HEK293 (cell line): ENCODE measurements around the gene PKIB.

Source experiments
- CTCF ChIA-PET: fragments of 350-600 bp; formaldehyde crosslinking; extraction: SDS; loops from one replicate; lab custom pipeline; 2021; ENCODE audit warnings: antibody characterized with exemption; lab: Yijun Ruan, JAX
- POLR2A ChIA-PET: fragments of 300-600 bp; formaldehyde crosslinking; extraction: SDS; loops from one replicate; lab custom pipeline; 2020; ENCODE audit warnings: antibody characterized with exemption, inconsistent platforms; lab: Yijun Ruan, JAX
- H3K27ac ChIP-seq: fragments of 200-500 bp; sonication (Bioruptor generic); 2 replicates; pipeline ENCODE4 v1.5.1; 2014; ENCODE audit warnings: low read depth, low read length, control low read depth, inconsistent platforms; ENCODE audit errors: extremely low read depth
- H3K36me3 ChIP-seq, 2 experiments: fragments of 200-500 bp in 1 of 2; sonication (Bioruptor generic) in 1 of 2; 1 replicate in 1 of 2; 2 replicates in 1 of 2; pipeline ENCODE4 v1.5.1; 2014 to 2017; ENCODE audit warnings: inconsistent platforms in 2 of 2, low read length in 2 of 2; ENCODE audit not compliant: control insufficient read depth in 2 of 2, insufficient read depth in 1 of 2
- H3K4me1 ChIP-seq: fragments of 200-500 bp; sonication (Bioruptor generic); 2 replicates; pipeline ENCODE4 v1.5.1; 2014; ENCODE audit warnings: mild to moderate bottlenecking, low read length, inconsistent platforms; ENCODE audit not compliant: control insufficient read depth, insufficient read depth
- H3K4me3 ChIP-seq: 2 replicates; pipeline ENCODE4 v1.5.1; 2011; ENCODE audit warnings: low read depth, mild to moderate bottlenecking, control low read depth, low read length, moderate library complexity
- H3K9me3 ChIP-seq: fragments of 200-500 bp; sonication (Bioruptor generic); 2 replicates; pipeline ENCODE4 v1.5.1; 2014; ENCODE audit warnings: low read depth, low read length, inconsistent platforms; ENCODE audit not compliant: control insufficient read depth, insufficient read depth
- FEZF1 ChIP-seq: fragments of 450-650 bp; formaldehyde crosslinking; IDR thresholded peaks from 2 replicates; pipeline ENCODE4 v1.5.1; 2016; ENCODE audit warnings: missing biosample characterization, missing genetic modification characterization
- HOXC10 ChIP-seq: sonication (generic); formaldehyde crosslinking; IDR thresholded peaks from 2 replicates; pipeline ENCODE4 v1.8.1; 2023; ENCODE audit warnings: mild to moderate bottlenecking, missing genetic modification reagents
- SETDB1 ChIP-seq: IDR thresholded peaks from one replicate; pipeline ENCODE4 v1.6.1; 2017; ENCODE audit warnings: mild to moderate bottlenecking, low read length, moderate library complexity, mixed read lengths; ENCODE audit not compliant: insufficient read length
- TCF7L2 ChIP-seq: IDR thresholded peaks from 2 replicates; pipeline ENCODE4 v1.6.1; 2011; ENCODE audit warnings: low read depth, mild to moderate bottlenecking, inconsistent platforms, low read length, moderate library complexity, borderline replicate concordance
- ZNF133 ChIP-seq: fragments of 450-650 bp; formaldehyde crosslinking; IDR thresholded peaks from 2 replicates; pipeline ENCODE4 v1.5.1; 2016; ENCODE audit warnings: missing biosample characterization, missing genetic modification characterization
- ZNF23 ChIP-seq: fragments of 450-650 bp; formaldehyde crosslinking; IDR thresholded peaks from 2 replicates; pipeline ENCODE4 v1.5.1; 2016; ENCODE audit warnings: missing biosample characterization, missing genetic modification characterization, borderline replicate concordance
- ZNF24 ChIP-seq: fragments of 450-650 bp; formaldehyde crosslinking; IDR thresholded peaks from 2 replicates; pipeline ENCODE4 v1.5.1; 2016; ENCODE audit warnings: missing biosample characterization, missing genetic modification characterization
- ZNF302 ChIP-seq: fragments of 450-650 bp; formaldehyde crosslinking; IDR thresholded peaks from 2 replicates; pipeline ENCODE4 v1.5.1; 2016; ENCODE audit warnings: missing biosample characterization, missing genetic modification characterization, low read depth
- ZNF544 ChIP-seq: fragments of 450-650 bp; formaldehyde crosslinking; IDR thresholded peaks from 2 replicates; pipeline ENCODE4 v1.5.0; 2017; ENCODE audit warnings: missing biosample characterization, missing genetic modification characterization
- ZNF555 ChIP-seq: fragments of 450-650 bp; formaldehyde crosslinking; conservative IDR thresholded peaks from 2 replicates; pipeline ENCODE4 v1.5.1; 2017; ENCODE audit warnings: missing biosample characterization, mild to moderate bottlenecking, missing genetic modification characterization, inconsistent platforms
- ZNF561 ChIP-seq: fragments of 450-650 bp; IDR thresholded peaks from 2 replicates; pipeline ENCODE4 v1.5.1; 2018; ENCODE audit warnings: missing biosample characterization, missing genetic modification characterization, borderline replicate concordance
- ZNF626 ChIP-seq: fragments of 450-650 bp; sonication (Bioruptor Pico); formaldehyde crosslinking; IDR thresholded peaks from 2 replicates; pipeline ENCODE4 v1.5.1; 2018; ENCODE audit warnings: missing biosample characterization, missing genetic modification characterization, inconsistent platforms
- ZNF837 ChIP-seq: fragments of 450-650 bp; formaldehyde crosslinking; IDR thresholded peaks from 2 replicates; pipeline ENCODE4 v1.5.1; 2016; ENCODE audit warnings: missing biosample characterization, missing genetic modification characterization
- TF ChIP-seq, protein P1 (sequence below): fragments of 450-650 bp; formaldehyde crosslinking; IDR thresholded peaks from 2 replicates; pipeline ENCODE4 v1.5.1; 2016; ENCODE audit warnings: missing biosample characterization, missing genetic modification characterization
- TF ChIP-seq, protein P2 (sequence below): fragments of 450-650 bp; formaldehyde crosslinking; IDR thresholded peaks from 2 replicates; pipeline ENCODE4 v1.5.1; 2016; ENCODE audit warnings: missing biosample characterization, missing genetic modification characterization
- TF ChIP-seq, protein P3 (sequence below): fragments of 450-650 bp; IDR thresholded peaks from 2 replicates; pipeline ENCODE4 v1.5.1; 2018; ENCODE audit warnings: missing biosample characterization, mild to moderate bottlenecking, missing genetic modification characterization
- TF ChIP-seq, protein P4 (sequence below): fragments of 450-650 bp; formaldehyde crosslinking; IDR thresholded peaks from 2 replicates; pipeline ENCODE4 v1.5.1; 2016; ENCODE audit warnings: missing biosample characterization, missing genetic modification characterization
- TF ChIP-seq, protein P5 (sequence below): fragments of 450-650 bp; formaldehyde crosslinking; IDR thresholded peaks from 2 replicates; pipeline ENCODE4 v1.5.1; 2016; ENCODE audit warnings: missing biosample characterization, missing genetic modification characterization

The PKIB gene

DNA sequence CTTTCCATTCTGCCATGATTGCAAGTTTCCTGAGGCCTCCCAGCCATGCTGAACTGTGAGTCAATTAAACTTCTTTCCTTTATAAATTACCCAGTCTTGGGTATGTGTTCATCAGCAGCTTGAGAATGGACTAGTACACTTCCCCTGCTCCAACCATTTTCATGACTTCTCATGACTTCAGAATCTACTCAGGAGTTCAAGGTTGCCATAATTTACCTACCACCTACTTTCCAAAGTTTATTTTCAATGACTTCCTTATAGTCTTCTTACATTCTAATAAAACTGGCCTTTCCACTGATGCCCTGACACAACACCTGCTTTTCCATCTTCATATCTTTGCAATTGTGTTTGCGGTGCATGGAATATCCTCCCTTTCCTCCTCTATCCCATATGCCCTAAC lies 31.2 kb upstream of the PKIB start:
- H3K9me3 ChIP-seq: no peaks in the 10 kb centered on the region
- POLR2A ChIA-PET: no interaction called here
- no peaks in the 10 kb centered on the region for H3K4me1 ChIP-seq
- TF ChIP-seq, protein P1, sequence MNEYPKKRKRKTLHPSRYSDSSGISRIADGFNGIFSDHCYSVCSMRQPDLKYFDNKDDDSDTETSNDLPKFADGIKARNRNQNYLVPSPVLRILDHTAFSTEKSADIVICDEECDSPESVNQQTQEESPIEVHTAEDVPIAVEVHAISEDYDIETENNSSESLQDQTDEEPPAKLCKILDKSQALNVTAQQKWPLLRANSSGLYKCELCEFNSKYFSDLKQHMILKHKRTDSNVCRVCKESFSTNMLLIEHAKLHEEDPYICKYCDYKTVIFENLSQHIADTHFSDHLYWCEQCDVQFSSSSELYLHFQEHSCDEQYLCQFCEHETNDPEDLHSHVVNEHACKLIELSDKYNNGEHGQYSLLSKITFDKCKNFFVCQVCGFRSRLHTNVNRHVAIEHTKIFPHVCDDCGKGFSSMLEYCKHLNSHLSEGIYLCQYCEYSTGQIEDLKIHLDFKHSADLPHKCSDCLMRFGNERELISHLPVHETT (tag by site-specific recombination): no peak
- TF ChIP-seq SETDB1 (no peak), ZNF626 (tag by site-specific recombination) (no peak), HOXC10 (CRISPR knock-in tag) (no peak), ZNF133 (tag by site-specific recombination) (no peak), TCF7L2 (no peak), ZNF302 (tag by site-specific recombination) (no peak), ZNF24 (tag by site-specific recombination) (no peak), FEZF1 (tag by site-specific recombination) (no peak), ZNF555 (tag by site-specific recombination) (no peak), ZNF23 (tag by site-specific recombination) (no peak), ZNF544 (tag by site-specific recombination) (no peak), ZNF561 (tag by site-specific recombination) (no peak), ZNF837 (tag by site-specific recombination) (no peak)
- TF ChIP-seq, protein P2, sequence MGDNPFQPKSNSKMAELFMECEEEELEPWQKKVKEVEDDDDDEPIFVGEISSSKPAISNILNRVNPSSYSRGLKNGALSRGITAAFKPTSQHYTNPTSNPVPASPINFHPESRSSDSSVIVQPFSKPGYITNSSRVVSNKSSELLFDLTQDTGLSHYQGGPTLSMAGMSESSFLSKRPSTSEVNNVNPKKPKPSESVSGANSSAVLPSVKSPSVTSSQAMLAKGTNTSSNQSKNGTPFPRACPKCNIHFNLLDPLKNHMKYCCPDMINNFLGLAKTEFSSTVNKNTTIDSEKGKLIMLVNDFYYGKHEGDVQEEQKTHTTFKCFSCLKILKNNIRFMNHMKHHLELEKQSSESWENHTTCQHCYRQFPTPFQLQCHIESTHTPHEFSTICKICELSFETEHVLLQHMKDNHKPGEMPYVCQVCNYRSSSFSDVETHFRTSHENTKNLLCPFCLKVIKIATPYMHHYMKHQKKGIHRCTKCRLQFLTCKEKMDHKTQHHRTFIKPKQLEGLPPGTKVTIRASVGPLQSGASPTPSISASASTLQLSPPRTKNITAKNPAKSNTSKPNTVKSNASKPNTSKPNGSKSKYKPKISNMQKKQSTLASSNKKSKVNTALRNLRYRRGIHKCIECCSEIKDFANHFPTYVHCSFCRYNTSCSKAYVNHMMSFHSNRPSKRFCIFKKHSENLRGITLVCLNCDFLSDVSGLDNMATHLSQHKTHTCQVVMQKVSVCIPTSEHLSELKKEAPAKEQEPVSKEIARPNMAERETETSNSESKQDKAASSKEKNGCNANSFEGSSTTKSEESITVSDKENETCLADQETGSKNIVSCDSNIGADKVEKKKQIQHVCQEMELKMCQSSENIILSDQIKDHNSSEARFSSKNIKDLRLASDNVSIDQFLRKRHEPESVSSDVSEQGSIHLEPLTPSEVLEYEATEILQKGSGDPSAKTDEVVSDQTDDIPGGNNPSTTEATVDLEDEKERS (tag by site-specific recombination): no peak
- TF ChIP-seq, protein P3, sequence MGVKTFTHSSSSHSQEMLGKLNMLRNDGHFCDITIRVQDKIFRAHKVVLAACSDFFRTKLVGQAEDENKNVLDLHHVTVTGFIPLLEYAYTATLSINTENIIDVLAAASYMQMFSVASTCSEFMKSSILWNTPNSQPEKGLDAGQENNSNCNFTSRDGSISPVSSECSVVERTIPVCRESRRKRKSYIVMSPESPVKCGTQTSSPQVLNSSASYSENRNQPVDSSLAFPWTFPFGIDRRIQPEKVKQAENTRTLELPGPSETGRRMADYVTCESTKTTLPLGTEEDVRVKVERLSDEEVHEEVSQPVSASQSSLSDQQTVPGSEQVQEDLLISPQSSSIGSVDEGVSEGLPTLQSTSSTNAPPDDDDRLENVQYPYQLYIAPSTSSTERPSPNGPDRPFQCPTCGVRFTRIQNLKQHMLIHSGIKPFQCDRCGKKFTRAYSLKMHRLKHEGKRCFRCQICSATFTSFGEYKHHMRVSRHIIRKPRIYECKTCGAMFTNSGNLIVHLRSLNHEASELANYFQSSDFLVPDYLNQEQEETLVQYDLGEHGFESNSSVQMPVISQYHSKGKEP (tag by site-specific recombination): no peak
- TF ChIP-seq, protein P4, sequence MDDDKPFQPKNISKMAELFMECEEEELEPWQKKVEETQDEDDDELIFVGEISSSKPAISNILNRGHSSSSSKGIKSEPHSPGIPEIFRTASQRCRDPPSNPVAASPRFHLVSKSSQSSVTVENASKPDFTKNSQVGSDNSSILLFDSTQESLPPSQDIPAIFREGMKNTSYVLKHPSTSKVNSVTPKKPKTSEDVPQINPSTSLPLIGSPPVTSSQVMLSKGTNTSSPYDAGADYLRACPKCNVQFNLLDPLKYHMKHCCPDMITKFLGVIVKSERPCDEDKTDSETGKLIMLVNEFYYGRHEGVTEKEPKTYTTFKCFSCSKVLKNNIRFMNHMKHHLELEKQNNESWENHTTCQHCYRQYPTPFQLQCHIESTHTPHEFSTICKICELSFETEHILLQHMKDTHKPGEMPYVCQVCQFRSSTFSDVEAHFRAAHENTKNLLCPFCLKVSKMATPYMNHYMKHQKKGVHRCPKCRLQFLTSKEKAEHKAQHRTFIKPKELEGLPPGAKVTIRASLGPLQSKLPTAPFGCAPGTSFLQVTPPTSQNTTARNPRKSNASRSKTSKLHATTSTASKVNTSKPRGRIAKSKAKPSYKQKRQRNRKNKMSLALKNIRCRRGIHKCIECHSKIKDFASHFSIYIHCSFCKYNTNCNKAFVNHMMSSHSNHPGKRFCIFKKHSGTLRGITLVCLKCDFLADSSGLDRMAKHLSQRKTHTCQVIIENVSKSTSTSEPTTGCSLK: no peak
- TF ChIP-seq, protein P5, sequence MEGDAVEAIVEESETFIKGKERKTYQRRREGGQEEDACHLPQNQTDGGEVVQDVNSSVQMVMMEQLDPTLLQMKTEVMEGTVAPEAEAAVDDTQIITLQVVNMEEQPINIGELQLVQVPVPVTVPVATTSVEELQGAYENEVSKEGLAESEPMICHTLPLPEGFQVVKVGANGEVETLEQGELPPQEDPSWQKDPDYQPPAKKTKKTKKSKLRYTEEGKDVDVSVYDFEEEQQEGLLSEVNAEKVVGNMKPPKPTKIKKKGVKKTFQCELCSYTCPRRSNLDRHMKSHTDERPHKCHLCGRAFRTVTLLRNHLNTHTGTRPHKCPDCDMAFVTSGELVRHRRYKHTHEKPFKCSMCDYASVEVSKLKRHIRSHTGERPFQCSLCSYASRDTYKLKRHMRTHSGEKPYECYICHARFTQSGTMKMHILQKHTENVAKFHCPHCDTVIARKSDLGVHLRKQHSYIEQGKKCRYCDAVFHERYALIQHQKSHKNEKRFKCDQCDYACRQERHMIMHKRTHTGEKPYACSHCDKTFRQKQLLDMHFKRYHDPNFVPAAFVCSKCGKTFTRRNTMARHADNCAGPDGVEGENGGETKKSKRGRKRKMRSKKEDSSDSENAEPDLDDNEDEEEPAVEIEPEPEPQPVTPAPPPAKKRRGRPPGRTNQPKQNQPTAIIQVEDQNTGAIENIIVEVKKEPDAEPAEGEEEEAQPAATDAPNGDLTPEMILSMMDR (tag by site-specific recombination): no peak
- no peak overlapping the region for H3K27ac ChIP-seq
- H3K36me3 ChIP-seq: no peaks in the 10 kb centered on the region
- no peak overlapping the region for H3K4me3 ChIP-seq
- CTCF ChIA-PET: interaction anchor here (0.6 kb wide), 1 partner anchor 43 kb away, joined by 3 read pairs; no protein-coding TSS in a partner anchor
